Esophagus (tissue), 2 donors: ENCODE data around the gene BLCAP. TPM values are rescaled to one million over a fixed set of nuclear protein-coding genes. Genes with fewer than 3 reads are reported as not detected.
A peak's percentile ranks its signal among the peaks of the same experiment; 100 is the strongest.
"Not testable (repeated sequence)": the region's sequence is repeated elsewhere in the genome, so short reads cannot be mapped to it uniquely, and the experiment has no call there.

ENCODE experiments used
- H3K27ac ChIP-seq, 2 donors: one replicate each; pipeline ENCODE4 v1.5.1; 2013; ENCODE audit warnings: low read depth in 2 of 2, mild to moderate bottlenecking in 2 of 2, inconsistent platforms in 1 of 2, low read length in 1 of 2, moderate library complexity in 1 of 2
- H3K27me3 ChIP-seq, 2 donors: one replicate each; pipeline ENCODE4 v1.6.1; 2013; ENCODE audit warnings: low read length in 2 of 2, control low read depth in 1 of 2, mild to moderate bottlenecking in 1 of 2; ENCODE audit not compliant: insufficient read depth in 2 of 2, control insufficient read depth in 1 of 2
- H3K36me3 ChIP-seq, 2 donors: one replicate each; pipeline ENCODE4 v1.6.1; 2013; ENCODE audit warnings: low read length in 1 of 2; ENCODE audit not compliant: control insufficient read depth in 2 of 2, insufficient read depth in 2 of 2
- H3K4me1 ChIP-seq, 2 donors: one replicate each; pipeline ENCODE4 v1.6.1; 2013; ENCODE audit warnings: low read length in 1 of 2; ENCODE audit not compliant: control insufficient read depth in 2 of 2, insufficient read depth in 2 of 2
- H3K4me3 ChIP-seq, 2 donors: one replicate each; pipeline ENCODE4 v1.5.1; 2013; ENCODE audit warnings: low read length in 2 of 2, mild to moderate bottlenecking in 2 of 2, low read depth in 1 of 2, moderate library complexity in 1 of 2
- H3K9me3 ChIP-seq, 2 donors: one replicate each; pipeline ENCODE4 v1.6.1; 2013; ENCODE audit warnings: mild to moderate bottlenecking in 2 of 2, low read depth in 1 of 2, low read length in 1 of 2, moderate library complexity in 1 of 2; ENCODE audit not compliant: control insufficient read depth in 2 of 2, insufficient read depth in 1 of 2
- WGBS, 2 donors: extraction: QIAGEN DNeasy Blood & Tissue Kit; methylation state at CpG; one replicate each; pipeline ENCODE4 v1.1.7; 2013; 5-methylcytosine and 5-hydroxymethylcytosine counted together
- polyA plus RNA-seq, 2 donors: library from polyadenylated mRNA; stranded (reverse); fragments of 200-250 nt; gene quantifications; one replicate each; pipeline ENCODE4 v1.2.3, GENCODE V29; 2013
- donor health status: healthy with polysubstance abuse.
- donor health status: Bipolar disorder and iron deficiency.

Gene BLCAP
- 10 to 100 TPM; 45.7 to 80.2 TPM for polyA plus RNA-seq

- Histone ChIP-seq H3K27me3 (no peaks in the 10 kb centered on the region), H3K4me3 (peak within 1 kb of the TSS; percentile 79 to 99), H3K9me3 (no peaks in the 10 kb centered on the region), H3K4me1 (peaks cover 8 to 26% of the 10 kb centered on the region in 2 donors), H3K36me3 (peaks cover 0 to 2% of the 10 kb centered on the region in 2 donors), H3K27ac (peak within 1 kb of the TSS; percentile 95 to 96)
- 0 to 1% methylated on average over 54 to 62 of the region's 62 CpGs for WGBS, 2 donors
Observed at GRCh38 chr20:37527638-37528445, at the start of gene BLCAP. Gene BLCAP (minus strand): TSS chr20:37527876. CDS start chr20:37519174, 8,702 bp downstream.

GRCh38 chr20:37577436-37577835 is 49.8 kb upstream of the BLCAP start:
- not testable (repeated sequence) for H3K9me3 ChIP-seq, H3K27me3 ChIP-seq, H3K4me3 ChIP-seq, H3K36me3 ChIP-seq, H3K4me1 ChIP-seq, H3K27ac ChIP-seq
- 73 to 84% methylated on average over 4 of the region's 4 CpGs for WGBS, 2 donors

GRCh38 chr20:37576911-37577310 is 49.2 kb upstream of the BLCAP start:
- Histone ChIP-seq H3K27me3 (no peaks in the 10 kb centered on the region), H3K4me3 (no peak overlapping the region), H3K4me1 (no peaks in the 10 kb centered on the region), H3K36me3 (no peaks in the 10 kb centered on the region), H3K9me3 (peaks cover 0 to 5% of the 10 kb centered on the region in 2 donors), H3K27ac (no peak overlapping the region)
- WGBS, 2 donors: 62 to 65% methylated on average over 1 of the region's 1 CpG

GRCh38 chr20:37575884-37576283 is 48.2 kb upstream of the BLCAP start:
- no peaks in the 10 kb centered on the region for H3K4me1 ChIP-seq
- peaks cover 0 to 5% of the 10 kb centered on the region in 2 donors for H3K9me3 ChIP-seq
- no peak overlapping the region for H3K27ac ChIP-seq
- no peak overlapping the region for H3K4me3 ChIP-seq
- WGBS, 2 donors: 32 to 40% methylated on average over 1 of the region's 1 CpG
- no peaks in the 10 kb centered on the region for H3K36me3 ChIP-seq
- H3K27me3 ChIP-seq: no peaks in the 10 kb centered on the region

GRCh38 chr20:37574199-37574890 is 46.7 kb upstream of the BLCAP start:
- no peaks in the 10 kb centered on the region for H3K27me3 ChIP-seq
- no peaks in the 10 kb centered on the region for H3K36me3 ChIP-seq
- H3K27ac ChIP-seq: no peak overlapping the region
- H3K4me1 ChIP-seq: no peaks in the 10 kb centered on the region
- H3K9me3 ChIP-seq: peaks cover 0 to 5% of the 10 kb centered on the region in 2 donors
- no peak overlapping the region for H3K4me3 ChIP-seq
- WGBS, 2 donors: 85% methylated on average over 5 of the region's 5 CpGs

GRCh38 chr20:37573626-37574198 is 46.0 kb upstream of the BLCAP start:
- 74 to 77% methylated on average over 9 of the region's 9 CpGs for WGBS, 2 donors
- Histone ChIP-seq H3K36me3 (no peaks in the 10 kb centered on the region), H3K4me3 (no peak overlapping the region), H3K9me3 (peaks cover 0 to 5% of the 10 kb centered on the region in 2 donors), H3K4me1 (no peaks in the 10 kb centered on the region), H3K27ac (no peak overlapping the region), H3K27me3 (no peaks in the 10 kb centered on the region)

- 67 to 82% methylated on average over 6 of the region's 6 CpGs for WGBS, 2 donors
- Histone ChIP-seq H3K9me3 (peaks cover 0 to 5% of the 10 kb centered on the region in 2 donors), H3K27me3 (no peaks in the 10 kb centered on the region), H3K36me3 (no peaks in the 10 kb centered on the region), H3K27ac (no peak overlapping the region), H3K4me1 (no peaks in the 10 kb centered on the region), H3K4me3 (no peak overlapping the region)
Observed at GRCh38 chr20:37571033-37571432, 43.4 kb upstream of the BLCAP start.

- no peaks in the 10 kb centered on the region for H3K27me3 ChIP-seq
- whole genome bisulfite sequencing, 2 donors: 91 to 93% methylated on average over 1 of the region's 1 CpG
- no peaks in the 10 kb centered on the region for H3K36me3 ChIP-seq
- no peak overlapping the region for H3K27ac ChIP-seq
- H3K4me1 ChIP-seq: no peaks in the 10 kb centered on the region
- H3K9me3 ChIP-seq: peaks cover 0 to 5% of the 10 kb centered on the region in 2 donors
- H3K4me3 ChIP-seq: no peak overlapping the region
Observed at GRCh38 chr20:37570419-37570818, 42.7 kb upstream of the BLCAP start.

- H3K4me1 ChIP-seq: peaks cover 0 to 4% of the 10 kb centered on the region in 2 donors
- H3K27ac ChIP-seq: no peak overlapping the region
- no peak overlapping the region for H3K4me3 ChIP-seq
- H3K36me3 ChIP-seq: no peaks in the 10 kb centered on the region
- peaks cover 0 to 3% of the 10 kb centered on the region in 2 donors for H3K27me3 ChIP-seq
- no peaks in the 10 kb centered on the region for H3K9me3 ChIP-seq
- 4 to 6% methylated on average over 13 of the region's 13 CpGs for WGBS, 2 donors
Observed at GRCh38 chr20:37567671-37568588, 40.3 kb upstream of the BLCAP start.
